Gastroesophageal sphincter (tissue), 3 donors: Measurements from ENCODE around the gene CRIP2.

Source experiments
- CTCF ChIP-seq, 4 experiments: fragments of 200-600 bp in 2 of 4; fragments of 450-650 bp in 2 of 4; sonication (generic) in 1 of 4; IDR thresholded peaks; one replicate each; pipeline ENCODE4 v1.5.1; 2017 to 2019; ENCODE audit warnings: antibody characterized with exemption in 4 of 4, mild to moderate bottlenecking in 2 of 4, moderate library complexity in 2 of 4
- POLR2A ChIP-seq, 2 donors: fragments of 450-650 bp; IDR thresholded peaks; one replicate each; pipeline ENCODE4 v1.6.1; 2017; ENCODE audit warnings: antibody characterized with exemption in 2 of 2, mild to moderate bottlenecking in 2 of 2, moderate library complexity in 1 of 2

- TF ChIP-seq CTCF (IDR thresholded peaks at IDR 0.05): peak in 3 of 4 experiments; percentile 99 to 100 (median 99)
- TF ChIP-seq POLR2A (IDR thresholded peaks at IDR 0.05): no peak
Observed at GRCh38 chr14:105480807-105481801, 6.5 kb downstream of the CRIP2 start.
